GM08714 (cell line): ENCODE measurements around the gene PHYKPL.
"Not testable (repeated sequence)": the region's sequence is repeated elsewhere in the genome, so short reads cannot be mapped to it uniquely, and the experiment has no call there.

Experiments
- H3K4me3 ChIP-seq: fragments of 200-500 bp; sonication (Bioruptor generic); 2 replicates; pipeline ENCODE4 v1.5.1; 2014; ENCODE audit warnings: mild to moderate bottlenecking, low read length, inconsistent platforms
- ZNF274 ChIP-seq: IDR thresholded peaks from 2 replicates; pipeline ENCODE4 v1.6.1; 2012; ENCODE audit warnings: mild to moderate bottlenecking, low read depth, low read length

Gene PHYKPL

DNA sequence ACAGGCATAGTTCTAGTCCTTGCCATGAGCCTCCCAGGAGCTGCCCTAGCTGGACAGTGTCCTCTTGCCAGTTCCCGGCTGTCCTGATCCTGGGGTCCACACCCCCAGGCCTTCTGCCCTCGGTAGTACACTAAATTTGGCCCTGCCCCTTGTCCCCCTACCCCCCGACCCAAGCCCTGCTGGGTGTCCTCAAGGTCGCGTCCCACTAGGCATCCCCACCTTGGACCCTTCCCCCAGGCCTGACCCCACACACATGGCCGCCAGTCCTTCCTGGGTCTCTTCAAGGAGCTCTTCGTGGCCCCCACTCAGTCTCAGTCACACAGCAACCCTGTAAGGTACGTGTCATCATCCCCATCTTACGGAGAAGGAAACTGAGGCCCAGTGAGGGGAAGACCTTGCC lies 40.0 kb upstream of the PHYKPL start:
- H3K4me3 ChIP-seq, result no peak overlapping the region
- no peak for TF ChIP-seq ZNF274

DNA sequence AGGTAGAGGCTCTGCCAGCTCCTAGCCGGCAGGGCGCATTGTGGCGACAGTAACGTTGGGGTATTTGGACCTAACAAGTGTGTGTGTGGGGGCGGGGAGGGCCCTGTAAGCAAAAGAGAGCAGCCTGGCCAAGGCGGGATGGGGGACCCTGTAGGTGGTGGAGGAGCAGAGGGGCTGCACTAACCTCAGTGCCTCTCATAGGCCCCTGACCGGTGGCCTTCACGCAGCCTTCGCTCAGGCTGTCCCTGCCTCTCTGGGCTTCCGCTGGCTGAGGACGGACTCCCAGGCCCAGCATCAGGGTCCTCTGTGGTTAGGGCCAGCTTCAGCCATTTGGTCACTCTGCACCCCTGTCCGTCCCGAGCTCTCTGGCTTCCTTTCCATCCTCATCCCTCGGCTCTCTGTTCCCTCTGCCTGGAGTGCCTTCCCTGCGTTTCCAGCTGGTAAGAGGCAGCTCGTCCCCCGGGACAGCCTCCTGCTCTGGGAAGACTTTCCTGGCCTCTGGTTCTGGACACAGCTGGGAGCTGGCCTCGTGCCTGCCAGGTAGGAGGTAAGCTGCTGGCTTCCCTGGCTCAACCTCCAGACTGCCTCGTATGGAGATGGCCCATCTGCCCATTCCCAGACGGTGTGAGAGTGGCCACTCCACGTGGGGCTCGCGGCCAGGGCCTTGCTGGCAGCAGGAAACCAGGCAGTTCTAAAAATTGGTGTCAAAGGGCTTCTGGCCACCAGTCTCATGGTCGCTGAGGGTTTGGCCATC lies 39.3 kb upstream of the PHYKPL start:
- no peak for TF ChIP-seq ZNF274
- H3K4me3 ChIP-seq, result no peak overlapping the region

DNA sequence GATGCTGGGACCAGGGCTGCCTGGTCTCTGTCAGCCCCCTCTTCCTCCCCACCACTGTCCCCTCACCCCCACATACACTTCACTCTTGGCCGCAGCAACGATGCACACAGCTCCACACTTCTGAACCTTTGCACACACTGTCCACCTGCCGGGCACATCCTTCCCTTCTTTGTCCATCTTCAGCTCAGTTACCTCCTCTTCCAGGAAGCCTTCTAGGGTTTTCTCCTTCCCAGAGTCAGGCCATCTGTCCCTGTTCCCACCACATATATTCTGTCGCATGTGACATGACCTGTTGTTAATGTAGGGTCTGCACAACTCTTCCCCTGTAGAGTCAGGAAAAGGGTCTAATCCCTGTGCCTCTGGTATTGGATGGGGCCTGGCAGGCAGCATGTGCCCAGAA lies 38.6 kb upstream of the PHYKPL start:
- H3K4me3 ChIP-seq, result no peak overlapping the region
- TF ChIP-seq ZNF274, result no peak

DNA sequence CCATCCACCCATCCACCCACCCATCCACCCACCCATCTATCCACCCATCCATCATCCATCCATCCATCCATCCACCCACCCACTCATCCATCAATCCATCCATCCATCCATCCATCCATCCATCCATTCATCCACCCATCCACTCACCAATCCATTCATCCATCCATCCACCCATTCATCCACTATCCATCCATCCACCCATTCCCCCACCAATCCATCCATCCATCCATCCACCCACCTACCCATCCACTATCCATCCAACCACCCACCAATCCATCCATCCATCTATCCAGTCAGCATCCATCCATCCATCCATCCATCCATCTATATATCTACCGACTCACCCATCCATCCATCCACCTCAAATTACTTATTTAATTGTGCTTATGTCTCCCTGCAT lies 36.9 kb upstream of the PHYKPL start:
- no peak overlapping the region for H3K4me3 ChIP-seq
- no peak for TF ChIP-seq ZNF274

DNA sequence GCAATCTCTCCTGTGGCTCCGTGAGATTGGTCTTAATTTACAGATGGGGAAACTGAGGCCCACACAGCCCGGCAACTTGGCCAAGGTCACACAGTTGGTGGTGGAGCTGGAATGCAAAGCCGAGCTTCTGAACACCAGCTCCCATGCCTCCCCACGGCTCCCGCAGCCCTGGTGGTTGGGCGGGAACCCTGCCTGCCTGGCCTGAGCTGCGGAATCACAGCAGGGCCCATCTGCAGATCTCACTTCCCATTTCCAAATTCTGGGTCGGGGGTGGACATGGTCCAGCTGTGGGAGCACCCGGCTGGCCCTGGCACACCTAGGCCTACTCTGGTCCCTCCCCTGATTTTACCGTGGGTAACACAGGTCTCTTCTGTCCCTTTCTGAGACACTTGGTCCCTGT lies 35.3 kb upstream of the PHYKPL start:
- TF ChIP-seq ZNF274, result no peak
- no peak overlapping the region for H3K4me3 ChIP-seq

DNA sequence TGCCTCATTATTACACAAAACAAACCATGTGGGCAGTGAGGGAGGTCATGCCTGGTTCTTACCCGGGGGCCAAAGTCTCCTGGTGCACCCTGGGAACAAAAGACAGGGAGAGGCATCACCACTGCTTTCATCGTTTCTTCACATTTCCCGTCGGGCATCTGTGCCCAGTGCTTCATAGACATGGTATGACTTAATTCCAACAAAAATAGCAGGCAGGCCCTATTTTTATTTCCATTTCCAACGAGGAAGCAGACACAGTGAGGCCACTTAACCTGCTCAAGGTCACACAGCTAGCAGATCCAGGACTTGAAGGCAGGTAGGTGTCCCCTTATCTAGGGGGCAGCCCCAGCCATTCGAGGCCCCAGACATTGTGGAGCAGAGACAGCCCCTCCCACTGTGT lies 34.6 kb upstream of the PHYKPL start:
- no peak overlapping the region for H3K4me3 ChIP-seq
- no peak for TF ChIP-seq ZNF274

DNA sequence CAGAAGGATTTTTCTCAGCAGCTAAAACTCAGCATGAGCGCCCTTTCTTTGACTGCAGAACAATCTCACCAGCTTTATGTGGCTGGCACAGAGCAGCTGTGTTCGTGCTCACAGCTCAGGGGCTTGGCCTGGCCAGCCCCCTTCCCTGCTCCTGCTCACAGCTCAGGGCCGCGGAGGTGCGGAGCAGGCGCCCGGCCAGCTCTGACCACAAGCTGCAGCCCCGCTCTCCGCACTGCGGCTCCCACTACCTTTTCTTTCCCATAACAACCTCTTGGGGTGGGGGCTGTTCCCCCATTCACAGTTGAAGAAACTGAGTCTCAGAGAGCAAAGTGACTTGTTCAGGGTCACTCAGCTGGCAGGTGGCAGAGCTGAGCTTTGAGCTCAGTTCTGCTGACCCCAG lies 34.0 kb upstream of the PHYKPL start:
- H3K4me3 ChIP-seq, result no peak overlapping the region
- no peak for TF ChIP-seq ZNF274

DNA sequence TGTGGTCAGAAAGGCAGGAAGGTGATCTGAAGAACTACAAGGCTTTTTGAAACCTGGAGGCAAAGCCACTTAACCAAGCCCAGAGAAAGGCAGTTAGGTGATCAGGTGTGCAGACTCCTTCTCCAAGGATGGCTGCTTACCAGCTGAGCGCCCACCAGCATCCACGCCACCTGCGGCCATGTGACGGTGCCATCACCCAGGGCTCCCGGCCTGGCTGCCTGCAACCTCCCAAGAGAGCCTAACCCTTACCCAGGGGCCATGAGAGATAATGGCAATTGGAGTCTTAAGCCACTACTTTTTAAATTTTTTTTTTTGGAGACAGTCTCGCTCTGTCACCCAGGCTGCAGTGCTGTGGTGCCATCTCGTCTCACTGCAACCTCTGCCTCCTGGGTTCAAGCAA lies 33.1 kb upstream of the PHYKPL start:
- H3K4me3 ChIP-seq, result no peak overlapping the region
- no peak for TF ChIP-seq ZNF274

DNA sequence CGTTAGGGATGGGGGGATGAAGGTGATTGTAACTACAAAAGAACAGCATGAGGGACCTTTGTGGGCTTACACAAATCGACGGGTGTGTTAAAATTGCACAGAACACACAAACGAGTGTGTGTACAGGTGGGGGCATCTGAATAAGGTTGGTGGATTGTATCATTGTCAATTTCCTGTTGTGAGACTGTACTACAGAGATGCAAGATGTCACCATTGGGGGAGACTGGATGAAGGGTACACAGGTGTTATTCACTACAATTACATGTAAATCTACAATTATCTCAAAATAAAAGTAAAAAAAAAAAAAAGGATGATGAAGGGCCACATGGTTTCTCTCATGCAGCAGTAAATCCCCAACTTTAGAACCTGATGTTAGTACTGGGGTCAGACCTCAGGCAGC lies 31.4 kb upstream of the PHYKPL start:
- H3K4me3 ChIP-seq, result no peak overlapping the region
- TF ChIP-seq ZNF274, result no peak

DNA sequence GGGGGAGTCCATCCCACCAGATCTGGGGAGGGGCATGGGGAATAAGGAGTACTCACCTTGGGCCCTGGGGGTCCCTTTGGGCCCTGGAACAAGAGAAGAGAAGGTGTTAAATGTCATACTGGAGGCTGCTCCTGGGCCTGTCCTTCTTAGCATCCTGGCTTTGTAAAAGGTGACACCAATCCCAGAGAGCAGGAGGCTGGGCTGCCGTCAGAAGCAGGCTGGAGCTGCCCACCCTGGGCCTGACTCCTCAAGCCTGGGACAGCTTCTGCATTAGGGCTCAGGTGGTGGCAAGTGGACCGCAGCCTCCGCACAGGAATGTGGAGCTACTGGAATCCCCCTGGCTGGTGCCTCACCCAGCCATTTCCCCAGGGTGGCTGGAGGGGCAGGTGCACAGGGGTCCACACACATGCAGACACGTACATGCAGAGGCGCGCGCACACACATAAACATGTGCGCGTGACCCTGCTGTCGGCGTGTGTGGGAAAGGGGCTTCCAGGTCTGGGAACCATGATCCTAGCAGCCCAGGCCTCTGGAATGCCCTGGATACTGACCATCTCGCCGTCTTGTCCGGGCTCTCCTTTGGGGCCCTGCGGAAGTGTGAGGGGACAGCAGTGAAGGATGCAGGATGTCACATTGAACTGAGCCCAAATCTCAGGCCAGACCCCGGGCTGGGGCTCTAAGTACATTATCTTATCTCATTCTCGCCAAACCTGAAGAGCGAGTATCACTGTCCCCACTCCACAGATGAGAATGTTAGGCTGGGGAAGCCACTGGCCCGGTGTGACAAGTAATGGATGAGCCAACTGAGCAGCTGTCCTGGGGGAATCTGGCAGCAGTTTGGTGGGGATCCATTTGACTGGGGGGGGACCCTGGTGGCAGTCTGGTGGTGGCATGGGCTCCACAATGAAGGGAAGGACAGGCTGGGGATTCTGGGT lies 29.3 kb upstream of the PHYKPL start:
- no peak for TF ChIP-seq ZNF274
- H3K4me3 ChIP-seq, result no peak overlapping the region

DNA sequence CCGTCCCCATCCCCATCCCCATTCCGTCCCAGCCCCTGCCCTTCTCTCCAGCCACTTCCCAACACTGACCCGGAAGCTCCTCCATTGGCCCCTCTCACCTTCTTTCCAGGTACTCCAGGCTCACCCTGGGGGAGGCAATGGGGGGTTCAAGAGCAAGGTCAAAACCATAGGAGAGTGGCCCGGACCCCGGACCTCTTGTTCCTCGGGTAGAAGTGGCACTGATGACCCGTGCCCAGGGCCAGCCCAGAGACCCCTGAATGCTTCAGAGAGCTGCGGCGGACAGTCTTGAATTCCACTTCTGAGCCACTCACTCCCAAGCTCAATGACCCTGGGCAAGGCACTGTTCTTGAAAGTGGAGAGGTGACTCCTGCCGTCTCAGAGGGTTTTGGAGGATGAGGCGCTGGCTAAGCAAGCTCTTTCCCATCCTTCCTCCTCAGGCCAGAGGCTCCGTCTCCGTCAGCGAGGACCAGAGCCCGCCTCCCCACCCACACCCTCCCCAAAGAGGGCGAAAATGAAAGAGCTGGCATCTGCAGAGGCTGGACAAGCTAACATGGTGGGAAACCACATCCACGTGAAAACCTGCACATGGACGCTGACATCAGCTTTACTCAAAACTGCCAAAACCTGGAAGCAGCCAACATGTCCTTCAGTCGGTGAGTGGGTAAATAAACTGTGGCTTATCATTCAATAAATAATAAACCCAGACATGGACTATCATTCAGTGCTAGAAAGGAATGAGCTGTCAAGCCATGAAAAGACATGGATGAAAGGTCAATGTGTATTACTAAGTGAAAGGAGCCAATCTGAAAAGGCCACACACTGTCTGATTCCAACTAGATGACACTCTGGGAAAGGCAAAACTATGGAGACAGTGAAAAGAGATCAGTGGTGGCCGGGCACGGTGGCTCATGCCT lies 27.3 kb upstream of the PHYKPL start:
- TF ChIP-seq ZNF274, result no peak

DNA sequence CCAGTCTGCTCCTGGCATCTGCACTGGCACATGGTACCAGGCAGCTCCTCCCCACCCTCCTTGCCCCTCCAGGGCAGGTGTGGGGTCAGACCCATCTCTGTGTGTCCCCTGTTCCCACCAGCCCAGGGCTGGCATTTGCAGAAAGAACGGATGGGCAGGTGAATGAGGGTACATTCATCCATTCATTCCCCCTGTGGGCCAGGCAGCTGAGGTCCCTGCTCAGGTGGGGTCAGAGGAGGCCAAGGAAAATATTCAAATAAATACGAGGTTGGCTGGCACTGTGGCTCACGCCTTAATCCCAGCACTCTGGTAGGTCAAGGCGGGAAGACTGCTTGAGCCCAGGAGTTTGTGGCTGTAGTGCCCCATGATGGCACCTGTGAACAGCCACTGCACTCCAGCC lies 25.0 kb upstream of the PHYKPL start:
- no peak overlapping the region for H3K4me3 ChIP-seq
- no peak for TF ChIP-seq ZNF274

More for the DNA sequence above, 27.3 kb upstream of the PHYKPL start:
- no peak overlapping the region for H3K4me3 ChIP-seq

DNA sequence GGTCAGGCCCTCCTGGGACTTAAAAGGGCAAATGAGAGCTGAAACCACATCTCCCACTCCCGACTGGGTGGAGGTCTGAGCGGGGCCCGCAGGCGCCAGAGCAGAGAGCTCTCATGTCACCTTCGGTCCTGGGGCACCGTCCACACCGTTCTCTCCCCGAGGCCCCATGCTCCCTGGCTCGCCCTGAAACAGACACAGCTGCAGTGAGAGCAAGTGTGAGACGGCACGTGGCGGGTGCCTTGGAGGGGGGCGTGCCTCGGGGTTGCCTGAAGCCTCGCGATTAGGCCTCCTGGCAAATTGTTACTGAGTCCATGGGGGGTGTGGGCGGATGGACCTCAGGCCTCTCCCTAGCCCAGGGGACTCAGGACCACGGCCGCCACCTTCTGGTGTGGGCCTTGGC lies 24.1 kb upstream of the PHYKPL start:
- TF ChIP-seq ZNF274, result no peak
- no peak overlapping the region for H3K4me3 ChIP-seq

DNA sequence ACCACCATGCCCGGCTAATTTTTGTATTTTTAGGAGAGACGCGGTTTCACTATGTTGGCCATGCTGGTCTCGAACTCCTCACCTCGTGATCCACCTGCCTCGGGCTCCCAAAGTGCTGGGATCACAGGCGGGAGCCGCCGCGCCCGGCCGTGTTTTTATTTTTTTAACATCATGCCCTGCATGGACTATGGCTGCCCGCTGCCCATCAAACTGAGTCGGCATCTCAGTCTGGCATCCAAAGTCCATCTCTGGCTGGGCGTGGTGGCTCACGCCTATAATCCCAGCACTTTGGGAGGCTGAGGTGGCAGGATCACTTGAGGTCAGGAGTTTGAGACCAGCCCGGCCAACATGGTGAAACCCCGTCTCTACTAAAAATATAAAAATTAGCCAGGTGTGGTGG lies 21.0 kb upstream of the PHYKPL start:
- not testable (repeated sequence) for H3K4me3 ChIP-seq

DNA sequence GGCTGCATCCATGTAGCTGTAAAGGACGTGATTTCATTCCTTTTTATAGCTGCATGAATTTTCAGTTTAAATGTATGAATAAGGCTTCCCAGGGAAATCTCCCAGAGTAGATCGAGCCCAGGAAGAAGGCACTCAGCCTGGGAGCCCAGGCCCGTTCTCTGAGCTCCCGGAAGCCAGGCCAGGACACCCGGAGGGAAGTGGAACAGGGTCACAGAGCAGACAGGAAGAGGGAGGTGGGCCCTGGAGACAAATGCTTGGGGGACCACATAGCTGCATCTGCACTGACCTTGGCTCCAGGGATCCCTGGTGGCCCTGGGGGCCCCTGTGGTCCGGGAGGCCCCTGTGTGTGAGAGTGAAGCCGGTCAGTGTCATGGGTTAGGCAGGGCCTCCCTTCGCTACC lies 19.7 kb upstream of the PHYKPL start:
- no peak overlapping the region for H3K4me3 ChIP-seq

More for the DNA sequence above, 19.7 kb upstream of the PHYKPL start:
- TF ChIP-seq ZNF274, result no peak
